GM06990 (cell line): Measurements from ENCODE around the gene RDH8.
"Not testable (repeated sequence)": the region's sequence is repeated elsewhere in the genome, so short reads cannot be mapped to it uniquely, and the experiment has no call there.

Experiments
- DNase-seq: peaks from one replicate; pipeline ENCODE4 v3.0.0-alpha.2; 2011; ENCODE audit not compliant: insufficient read length; ENCODE audit errors: extremely low read depth
- H3K27me3 ChIP-seq: replicated peaks from 2 replicates; pipeline ENCODE4 v1.6.0; 2011; ENCODE audit warnings: low read length; ENCODE audit not compliant: control insufficient read depth, insufficient read depth
- H3K36me3 ChIP-seq: 2 replicates; pipeline ENCODE4 v1.5.1; 2011; ENCODE audit warnings: low read length; ENCODE audit not compliant: control insufficient read depth, insufficient read depth
- H3K4me3 ChIP-seq: replicated peaks from 2 replicates; pipeline ENCODE4 v1.5.1; 2011; ENCODE audit warnings: low read depth, mild to moderate bottlenecking, control low read depth, low read length
- TF ChIP-seq, protein P1 (sequence below): IDR thresholded peaks from 2 replicates; pipeline ENCODE4 v1.5.1; 2011; ENCODE audit warnings: low read length, control low read depth, mild to moderate bottlenecking, inconsistent platforms; ENCODE audit not compliant: insufficient read depth, poor library complexity, severe bottlenecking

Gene RDH8

DNA sequence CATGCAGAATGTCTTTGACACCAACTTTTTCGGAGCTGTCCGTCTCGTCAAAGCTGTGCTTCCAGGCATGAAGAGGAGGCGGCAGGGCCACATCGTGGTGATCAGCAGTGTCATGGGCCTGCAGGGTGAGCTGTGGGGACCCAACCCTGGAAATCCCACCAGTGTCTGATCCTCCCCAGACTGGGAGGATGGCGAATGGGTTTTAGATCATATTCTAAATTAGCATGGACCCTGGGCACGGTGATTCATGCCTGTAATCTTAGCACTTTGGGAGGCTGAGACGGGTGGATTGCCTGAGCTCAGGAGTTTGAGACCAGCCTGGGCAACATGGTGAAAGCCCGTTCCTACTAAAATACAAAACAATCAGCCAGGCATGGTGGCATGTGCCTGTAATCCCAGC is 5.5 kb downstream of the RDH8 start:
- Histone ChIP-seq H3K27me3 (0 out of 2 replicates have a peak, but pooled peaks cover 2% of the 10 kb centered on the region), H3K36me3 (no peaks in the 10 kb centered on the region), H3K4me3 (no peak overlapping the region)
- no peak for DNase-seq
- TF ChIP-seq, protein P1, sequence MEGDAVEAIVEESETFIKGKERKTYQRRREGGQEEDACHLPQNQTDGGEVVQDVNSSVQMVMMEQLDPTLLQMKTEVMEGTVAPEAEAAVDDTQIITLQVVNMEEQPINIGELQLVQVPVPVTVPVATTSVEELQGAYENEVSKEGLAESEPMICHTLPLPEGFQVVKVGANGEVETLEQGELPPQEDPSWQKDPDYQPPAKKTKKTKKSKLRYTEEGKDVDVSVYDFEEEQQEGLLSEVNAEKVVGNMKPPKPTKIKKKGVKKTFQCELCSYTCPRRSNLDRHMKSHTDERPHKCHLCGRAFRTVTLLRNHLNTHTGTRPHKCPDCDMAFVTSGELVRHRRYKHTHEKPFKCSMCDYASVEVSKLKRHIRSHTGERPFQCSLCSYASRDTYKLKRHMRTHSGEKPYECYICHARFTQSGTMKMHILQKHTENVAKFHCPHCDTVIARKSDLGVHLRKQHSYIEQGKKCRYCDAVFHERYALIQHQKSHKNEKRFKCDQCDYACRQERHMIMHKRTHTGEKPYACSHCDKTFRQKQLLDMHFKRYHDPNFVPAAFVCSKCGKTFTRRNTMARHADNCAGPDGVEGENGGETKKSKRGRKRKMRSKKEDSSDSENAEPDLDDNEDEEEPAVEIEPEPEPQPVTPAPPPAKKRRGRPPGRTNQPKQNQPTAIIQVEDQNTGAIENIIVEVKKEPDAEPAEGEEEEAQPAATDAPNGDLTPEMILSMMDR = no peak

DNA sequence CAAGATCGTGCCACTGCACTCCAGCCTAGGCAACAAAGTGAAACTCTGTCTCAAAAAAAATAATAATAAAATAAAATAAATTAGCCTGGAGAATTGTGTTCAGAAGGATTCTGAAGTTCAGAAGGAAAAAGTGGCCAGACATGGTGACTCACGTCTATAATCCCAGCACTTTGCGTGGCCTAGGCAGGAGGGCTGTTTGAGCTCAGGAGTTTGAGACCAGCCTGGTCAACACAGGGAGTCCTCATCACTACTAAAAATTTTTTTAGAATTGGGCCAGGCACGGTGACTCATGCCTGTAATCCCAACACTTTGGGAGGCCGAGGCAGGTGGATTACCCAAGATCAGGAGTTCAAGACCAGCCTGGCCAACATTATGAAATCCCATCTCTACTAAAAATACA is 6.0 kb downstream of the RDH8 start:
- TF ChIP-seq, protein P1 = no peak
- H3K36me3 ChIP-seq = no peaks in the 10 kb centered on the region
- H3K27me3 ChIP-seq = 0 out of 2 replicates have a peak, but pooled peaks cover under 1% of the 10 kb centered on the region
- no peak for DNase-seq
- no peak overlapping the region for H3K4me3 ChIP-seq

DNA sequence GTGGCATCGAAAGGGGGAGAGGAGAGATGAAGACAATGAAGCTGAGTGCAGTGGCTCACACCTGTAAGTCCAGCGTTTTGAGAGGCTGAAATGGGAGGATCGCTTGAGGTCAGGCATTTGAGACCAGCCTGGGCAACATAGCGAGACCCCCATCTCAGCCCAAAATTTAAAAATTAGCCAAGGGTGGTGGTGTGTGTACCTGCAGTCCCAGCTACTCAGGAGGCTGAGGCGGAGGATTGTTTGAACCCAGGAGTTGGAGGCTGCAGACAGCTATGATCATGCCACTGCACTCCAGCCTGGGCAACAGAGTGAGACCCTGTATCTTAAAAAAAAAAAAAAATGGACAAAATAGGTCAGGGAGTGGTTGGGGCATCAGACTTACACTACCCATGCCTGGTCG is 7.6 kb downstream of the RDH8 start:
- H3K4me3 ChIP-seq = no peak overlapping the region
- no peaks in the 10 kb centered on the region for H3K27me3 ChIP-seq
- H3K36me3 ChIP-seq = no peaks in the 10 kb centered on the region
- no peak for DNase-seq
- TF ChIP-seq, protein P1 = no peak

DNA sequence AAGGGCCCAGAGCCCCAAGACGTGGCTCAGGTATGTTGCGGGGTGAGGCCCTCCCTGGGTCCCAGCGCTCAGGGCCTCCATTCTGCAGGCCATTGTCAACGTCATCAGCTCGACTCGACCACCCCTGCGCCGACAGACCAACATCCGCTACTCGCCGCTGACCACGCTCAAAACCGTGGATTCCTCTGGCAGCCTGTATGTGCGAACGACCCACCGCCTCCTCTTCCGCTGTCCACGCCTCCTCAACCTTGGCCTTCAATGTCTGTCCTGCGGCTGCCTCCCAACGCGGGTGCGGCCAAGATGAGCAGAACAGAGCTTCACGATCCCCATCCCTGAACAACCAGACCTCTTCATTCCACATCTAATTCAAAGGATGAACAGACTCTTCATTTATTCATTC is 8.2 kb downstream of the RDH8 start:
- H3K4me3 ChIP-seq = no peak overlapping the region
- TF ChIP-seq, protein P1 = no peak
- no peaks in the 10 kb centered on the region for H3K27me3 ChIP-seq
- no peaks in the 10 kb centered on the region for H3K36me3 ChIP-seq
- DNase-seq = no peak

DNA sequence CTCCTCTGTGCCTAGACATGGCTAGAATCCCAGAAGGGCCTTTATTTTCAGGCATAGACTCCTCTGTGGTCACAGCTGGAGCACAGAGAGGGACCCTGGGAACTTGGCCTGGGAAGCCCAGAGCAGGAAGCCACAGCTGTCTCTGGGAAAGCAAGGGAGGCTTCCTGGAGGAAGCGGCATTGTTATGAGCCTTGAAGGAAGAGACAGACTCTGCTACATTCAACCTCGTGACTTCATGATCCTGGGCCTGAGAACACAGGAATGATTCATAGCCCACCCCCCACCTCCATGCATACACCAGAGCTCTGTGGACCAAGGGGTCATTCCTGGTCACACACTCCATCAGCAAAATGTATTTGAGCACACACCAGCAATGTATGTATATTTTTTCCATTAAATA is 8.6 kb downstream of the RDH8 start:
- no peaks in the 10 kb centered on the region for H3K27me3 ChIP-seq
- H3K4me3 ChIP-seq = no peak overlapping the region
- TF ChIP-seq, protein P1 = no peak
- no peaks in the 10 kb centered on the region for H3K36me3 ChIP-seq
- no peak for DNase-seq

DNA sequence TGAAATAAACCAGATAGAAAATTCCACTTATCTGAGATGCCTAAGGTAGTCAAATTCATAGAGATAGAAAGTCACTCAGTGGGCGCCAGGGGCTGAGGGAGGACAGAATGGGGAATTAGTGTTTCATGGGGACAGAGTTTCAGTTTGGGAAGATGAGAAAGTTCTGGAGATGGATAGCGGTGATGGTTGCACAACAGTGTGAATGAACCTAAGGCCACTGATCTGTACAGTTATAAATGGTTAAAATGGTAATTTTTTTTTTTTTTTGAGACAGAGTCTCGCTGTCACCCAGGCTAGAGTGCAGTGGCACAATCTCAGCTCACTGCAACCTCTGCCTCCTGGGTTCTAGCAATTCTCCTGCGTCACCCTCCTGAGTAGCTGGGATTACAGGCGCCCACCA is 9.8 kb downstream of the RDH8 start:
- not testable (repeated sequence) for H3K4me3 ChIP-seq, DNase-seq, H3K36me3 ChIP-seq, H3K27me3 ChIP-seq
